HG03342 (cell line): Measurements from ENCODE around the gene PTGIS.
A peak's percentile ranks its signal among the peaks of the same experiment; 100 is the strongest.
"Not testable (repeated sequence)": the region's sequence is repeated elsewhere in the genome, so short reads cannot be mapped to it uniquely, and the experiment has no call there.

Experiments
- ATAC-seq: cut with Tn5 transposase; IDR thresholded peaks from one replicate; pipeline ENCODE4 v1.9.1; 2021; ENCODE audit warnings: mild to moderate bottlenecking, moderate library complexity; ENCODE audit not compliant: unreplicated experiment

The PTGIS gene

DNA sequence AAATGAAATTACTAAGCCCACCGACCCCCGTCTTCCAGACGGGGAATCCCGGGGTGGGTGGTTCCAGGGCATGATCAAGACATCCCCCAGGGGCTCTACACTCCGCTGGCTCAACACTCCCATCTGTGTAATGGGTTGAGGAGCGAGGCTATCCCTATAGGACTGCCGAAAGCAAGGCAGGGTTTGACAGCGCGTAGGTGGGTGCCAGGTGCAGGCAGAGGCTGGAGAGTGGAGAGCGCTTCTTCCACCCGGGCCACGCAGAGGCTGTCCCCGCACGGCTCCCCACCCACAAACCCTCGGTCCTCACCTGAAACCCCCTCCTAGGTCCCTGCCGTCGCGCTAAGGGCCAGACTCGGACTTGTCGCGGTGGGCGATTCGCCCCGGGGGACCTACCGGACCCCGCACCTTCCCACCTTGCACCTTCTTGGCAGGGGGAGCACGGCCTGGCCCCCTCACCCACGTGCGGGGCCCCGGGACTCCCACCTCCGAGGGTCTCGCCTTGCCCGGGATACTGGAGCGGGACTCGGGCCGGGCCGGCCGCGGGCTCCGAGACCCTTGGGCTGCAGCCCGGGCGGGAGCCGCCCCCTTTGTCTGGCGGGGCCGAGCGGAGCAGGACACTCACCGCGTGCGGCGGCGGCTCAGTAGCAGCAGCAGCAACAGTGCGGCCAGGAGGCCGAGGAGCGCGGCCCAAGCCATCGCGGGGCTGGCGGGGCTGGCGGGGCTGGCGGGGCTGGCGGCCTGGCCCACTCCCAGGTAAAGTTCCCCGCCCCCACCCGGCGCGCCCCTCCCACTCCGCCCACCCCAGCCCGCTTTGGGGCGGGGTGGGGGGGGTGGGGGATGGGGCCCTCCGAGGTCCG, at the start of gene PTGIS:
TSS of gene PTGIS (minus strand) at position 717 of the 857 bp plus-strand sequence. CDS start at position 696, 21 bp downstream.
- ATAC-seq: no peak

GRCh38 chr20:49617394-49617793, 49.5 kb upstream of the PTGIS start:
- not testable (repeated sequence) for ATAC-seq

- no peak for ATAC-seq
Measured at GRCh38 chr20:49616154-49617007, 48.4 kb upstream of the PTGIS start.

DNA sequence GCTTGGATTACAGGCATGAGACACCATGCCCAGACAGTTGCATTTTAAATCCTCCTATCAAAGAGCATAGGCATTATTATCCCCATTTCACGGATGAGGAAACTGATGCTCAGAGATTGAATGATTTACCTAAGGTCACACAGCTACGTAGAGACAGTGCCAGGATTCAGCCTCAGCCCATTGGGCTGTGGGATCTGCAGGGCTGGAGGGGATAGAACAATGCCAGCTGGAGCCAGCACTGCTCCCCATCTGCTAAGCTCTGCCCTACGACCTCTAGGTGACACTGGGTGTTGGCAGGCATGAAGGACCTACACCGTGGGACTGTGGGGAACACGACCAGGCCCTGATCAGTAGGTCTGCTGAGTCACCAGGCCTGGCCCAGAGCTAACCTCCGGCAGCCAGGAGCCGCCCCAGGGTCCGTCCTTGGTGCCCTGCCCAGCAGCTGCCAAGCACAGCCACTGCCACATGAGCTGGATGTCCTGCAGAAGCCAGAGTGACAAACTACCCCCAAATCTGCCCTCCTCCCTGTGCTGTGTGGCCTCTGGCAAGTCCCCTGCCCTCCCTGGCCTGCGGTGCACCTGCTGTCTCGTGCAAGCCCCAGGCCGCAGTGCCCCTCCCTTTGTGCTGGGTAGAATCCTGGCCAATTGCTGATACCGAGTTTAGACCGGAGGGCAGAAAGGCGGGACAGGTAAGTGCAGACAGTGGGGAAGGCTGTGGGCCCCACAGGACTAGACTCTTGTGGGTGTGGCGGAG, 47.6 kb upstream of the PTGIS start:
- ATAC-seq: no peak

- ATAC-seq: not testable (repeated sequence)
Measured at GRCh38 chr20:49615051-49615400, 47.1 kb upstream of the PTGIS start.

GRCh38 chr20:49614338-49615050, 46.6 kb upstream of the PTGIS start:
- no peak for ATAC-seq

DNA sequence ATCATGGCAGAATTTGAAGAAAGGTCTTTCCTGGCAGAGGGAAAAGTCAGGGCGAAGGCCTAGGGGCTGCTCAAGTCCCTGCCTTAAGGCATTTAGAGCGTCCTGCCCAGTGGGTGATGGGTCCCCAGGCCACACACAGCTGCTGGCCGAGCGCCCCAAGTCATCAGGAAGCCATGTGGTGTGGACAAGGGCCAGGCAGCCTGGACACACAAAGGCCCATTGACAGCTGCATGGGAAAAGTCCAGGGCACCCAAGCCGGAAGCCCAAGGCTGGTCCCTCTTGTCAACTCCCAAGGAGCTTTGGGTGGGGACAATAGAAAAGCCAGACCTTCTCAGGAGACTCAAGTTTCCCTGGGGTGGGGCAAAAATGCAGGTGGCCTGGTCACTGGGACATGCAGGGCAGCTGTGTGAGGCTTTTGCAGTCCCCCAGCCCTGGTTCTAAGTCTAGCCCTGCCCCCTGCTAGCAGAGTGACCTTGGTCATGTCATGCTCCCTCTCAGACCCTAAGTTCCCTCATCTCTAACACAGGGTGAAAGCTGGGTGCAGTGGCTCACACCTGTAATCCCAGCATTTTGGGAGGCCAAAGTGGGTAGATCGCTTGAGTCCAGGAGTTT, 44.3 kb upstream of the PTGIS start:
- no peak for ATAC-seq

DNA sequence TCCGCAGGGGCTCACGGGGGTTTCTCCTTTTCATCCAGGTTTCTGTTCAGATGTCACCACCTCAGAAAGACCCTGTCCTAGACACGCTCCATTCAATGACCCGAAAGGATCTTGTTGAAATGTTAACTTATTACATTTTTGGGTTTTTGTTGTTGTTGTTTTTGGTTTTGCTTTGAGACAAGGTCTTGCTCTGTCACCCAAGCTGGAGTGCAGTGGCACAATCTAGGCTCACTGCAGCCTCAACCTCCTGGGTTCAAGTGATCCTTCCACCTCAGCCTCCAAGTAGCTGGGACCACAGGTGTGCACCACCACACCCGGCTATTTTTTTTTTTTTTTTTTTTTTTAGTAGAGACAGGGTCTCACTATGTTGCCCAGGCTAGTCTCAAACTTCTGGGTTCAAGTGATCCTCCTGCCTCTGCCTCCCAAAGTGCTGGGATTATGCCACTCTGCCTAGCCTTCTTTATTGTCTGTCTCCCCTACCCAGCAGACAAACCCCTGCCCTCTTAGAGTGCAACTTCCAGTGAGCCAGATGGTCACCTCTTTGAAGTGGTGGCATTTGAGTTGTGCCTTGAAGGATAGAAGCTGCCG, 43.7 kb upstream of the PTGIS start:
- ATAC-seq: not testable (repeated sequence)

DNA sequence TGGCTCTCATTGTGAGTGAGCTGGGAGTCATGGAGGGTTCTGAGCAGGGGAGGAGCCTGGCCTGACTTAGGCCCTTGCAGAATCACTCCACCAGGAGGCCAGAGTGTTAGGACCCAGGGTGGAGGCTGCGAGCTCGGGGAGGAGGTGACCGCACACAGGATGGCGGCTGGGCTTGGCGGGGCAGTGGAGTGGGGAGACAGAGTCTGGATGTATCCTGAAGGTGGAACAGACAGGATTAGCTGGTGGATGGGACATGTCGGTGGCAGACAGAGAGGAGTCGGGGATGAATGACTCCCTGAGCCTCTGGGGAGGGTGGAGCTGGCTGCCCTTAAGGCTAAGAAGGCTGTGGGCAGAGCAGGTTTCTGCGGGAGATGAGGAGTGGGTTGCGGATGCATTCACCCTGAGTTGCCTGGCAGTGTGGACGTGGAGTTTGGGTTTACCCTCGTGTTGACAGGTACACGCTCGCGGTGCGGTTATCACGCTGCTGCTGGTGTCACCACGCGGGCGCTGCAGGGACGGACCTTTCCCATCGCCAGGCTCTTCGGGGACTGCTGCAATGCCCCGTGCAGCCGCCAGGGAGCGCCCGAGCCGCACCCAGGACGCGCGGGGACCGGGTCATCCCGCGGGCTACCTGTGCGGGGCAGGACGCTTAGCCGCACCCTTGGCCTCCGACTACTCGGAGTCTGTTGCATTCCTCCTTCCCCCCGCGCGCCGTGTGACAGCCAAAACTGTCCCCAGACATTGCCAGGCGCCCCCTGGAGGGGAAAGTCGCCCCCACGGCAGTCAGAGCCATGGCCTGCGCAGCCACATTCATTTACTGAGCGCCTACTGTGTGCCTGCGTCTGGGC, 43.0 kb upstream of the PTGIS start:
- peak; percentile 67 for ATAC-seq

DNA sequence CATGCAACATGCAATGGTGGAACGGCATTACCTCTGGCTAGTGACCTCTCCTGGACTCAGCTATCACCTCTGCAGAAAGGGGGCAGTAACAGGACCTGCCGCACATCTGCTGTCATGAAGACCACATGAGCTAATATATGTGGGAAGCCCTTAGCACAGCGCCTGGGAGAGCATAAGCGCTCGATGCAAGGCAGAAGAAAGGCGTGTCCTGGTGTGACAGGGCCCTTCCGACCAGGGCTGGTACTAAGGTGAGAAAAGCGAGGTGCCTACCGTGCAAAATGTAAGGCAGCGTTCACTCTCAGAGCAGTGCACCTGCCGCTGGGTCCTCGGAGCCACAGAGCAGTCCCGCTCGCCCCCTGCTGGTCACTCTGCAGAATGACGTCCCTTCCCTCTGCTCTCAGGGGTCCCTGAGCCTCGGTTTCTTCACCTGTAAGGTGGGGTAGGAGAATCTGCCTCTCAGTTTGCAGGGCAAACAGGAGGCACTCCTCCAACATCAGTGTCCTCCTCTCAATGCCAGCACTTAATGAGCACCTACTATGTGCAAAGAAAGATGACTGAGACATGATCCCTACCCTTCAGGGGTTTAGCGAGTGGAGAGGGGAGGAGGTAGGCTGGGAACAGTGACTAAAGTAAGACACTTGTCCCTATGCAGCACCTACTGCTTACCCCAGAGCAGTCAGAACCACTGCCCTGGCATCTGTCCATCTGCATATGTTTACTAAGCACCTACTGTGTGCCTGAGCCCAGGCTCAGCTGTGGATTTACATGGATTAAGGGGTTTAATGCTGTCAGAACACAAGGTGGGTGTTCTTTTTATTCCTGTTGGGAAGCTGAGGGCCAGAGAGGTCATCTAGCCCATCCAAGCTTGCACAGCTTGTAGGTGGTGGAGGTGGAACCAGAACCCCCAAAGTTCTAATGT, 41.1 kb upstream of the PTGIS start:
- peak; percentile 46 for ATAC-seq

GRCh38 chr20:49607568-49607967, 39.6 kb upstream of the PTGIS start:
- no peak for ATAC-seq

DNA sequence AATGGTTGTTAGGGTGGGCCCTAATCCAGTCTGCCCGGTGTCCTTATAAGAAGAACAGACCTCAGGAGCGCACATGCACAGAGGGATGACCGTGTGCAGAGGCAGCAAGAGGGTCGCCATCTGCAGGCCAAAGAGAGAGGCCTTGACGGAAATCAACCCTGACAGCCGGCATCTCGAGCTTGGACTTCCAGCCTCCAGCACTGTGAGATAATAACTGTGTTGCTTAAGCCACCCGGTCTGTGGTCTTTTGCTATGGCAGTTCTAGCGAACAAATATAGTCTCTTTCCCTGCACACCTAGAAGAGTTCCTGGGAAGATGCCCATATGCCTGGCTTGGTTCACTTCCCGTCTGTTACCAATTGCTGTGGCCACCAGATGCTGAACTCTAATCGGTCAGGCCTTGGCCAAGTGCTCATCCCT, 35.3 kb upstream of the PTGIS start:
- ATAC-seq: no peak

DNA sequence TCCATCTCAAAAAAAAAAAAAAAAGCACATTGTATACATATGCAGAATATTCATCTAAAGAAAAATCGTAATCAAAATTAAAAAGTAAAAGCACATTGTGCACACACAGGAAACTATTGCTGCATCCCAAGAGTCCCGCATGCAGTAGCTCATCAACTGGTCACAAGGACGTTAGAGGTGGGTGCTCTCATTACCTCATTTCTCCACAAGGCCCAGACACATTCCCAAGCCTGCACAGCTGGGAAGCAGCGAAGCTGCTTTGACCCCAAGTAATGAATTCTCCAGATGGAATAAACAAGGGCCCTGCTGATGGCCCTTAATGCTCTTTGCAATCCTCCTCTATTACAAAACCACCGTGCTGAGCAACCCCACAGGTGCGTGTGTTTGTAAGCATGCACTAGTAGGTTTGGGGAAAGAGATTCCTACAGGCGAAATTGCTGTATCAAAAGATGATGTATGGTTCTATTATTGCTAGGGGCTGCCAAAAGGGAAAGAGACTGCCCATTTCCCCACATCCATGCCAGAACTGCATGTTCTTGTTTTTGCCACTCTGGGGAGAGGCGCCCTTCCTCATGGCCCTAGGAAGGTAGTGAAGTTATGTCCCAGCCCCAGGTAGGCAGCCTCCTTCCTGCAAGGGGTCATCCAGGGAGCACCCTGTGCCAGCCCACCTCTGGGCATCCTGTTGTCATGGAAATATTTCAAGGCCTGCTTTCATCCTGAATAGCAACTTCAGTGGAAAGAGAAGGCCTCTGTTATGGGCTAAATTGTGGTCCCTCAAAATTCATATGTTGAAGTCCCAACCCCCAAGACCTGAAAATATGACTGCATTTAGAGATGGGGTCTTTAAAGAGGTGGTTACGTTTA, 34.6 kb upstream of the PTGIS start:
- ATAC-seq: no peak

GRCh38 chr20:49601153-49601924, 33.4 kb upstream of the PTGIS start:
- ATAC-seq: no peak

GRCh38 chr20:49599746-49600113, 31.8 kb upstream of the PTGIS start:
- ATAC-seq: no peak

DNA sequence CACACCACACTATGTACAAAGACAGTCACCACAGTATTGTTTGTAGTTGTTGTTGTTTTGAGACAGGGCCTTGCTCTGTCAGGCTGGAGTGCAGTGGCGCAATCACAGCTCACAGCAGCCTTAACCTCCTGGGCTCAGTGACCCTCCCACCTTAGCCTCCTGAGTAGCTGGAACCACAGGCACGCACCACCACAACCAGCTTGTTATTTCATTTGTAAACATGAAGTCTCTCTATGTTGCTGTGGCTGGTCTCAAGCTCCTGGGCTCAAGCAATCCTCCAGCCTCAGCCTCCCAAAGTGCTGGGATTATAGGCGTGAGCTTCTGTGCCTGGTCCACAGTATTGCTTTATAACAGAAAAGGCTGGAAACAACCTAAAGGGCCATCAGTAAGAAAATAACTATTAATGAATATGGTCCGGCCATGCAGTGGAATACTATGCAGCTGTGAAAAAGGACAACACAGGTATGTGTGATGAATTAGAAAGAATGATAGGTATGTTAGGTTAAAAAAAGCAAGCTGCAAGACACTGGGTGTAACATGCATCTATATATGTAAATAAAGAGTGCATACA, 30.0 kb upstream of the PTGIS start:
- no peak for ATAC-seq
